GM12874 (cell line): ENCODE results near the gene JCHAIN.

Source experiments
- TF ChIP-seq, protein P1 (sequence below): IDR thresholded peaks from 2 replicates; pipeline ENCODE4 v1.5.1; 2011; ENCODE audit warnings: low read depth, mild to moderate bottlenecking, control low read depth, low read length, moderate library complexity; ENCODE audit not compliant: insufficient read depth

The JCHAIN gene

DNA sequence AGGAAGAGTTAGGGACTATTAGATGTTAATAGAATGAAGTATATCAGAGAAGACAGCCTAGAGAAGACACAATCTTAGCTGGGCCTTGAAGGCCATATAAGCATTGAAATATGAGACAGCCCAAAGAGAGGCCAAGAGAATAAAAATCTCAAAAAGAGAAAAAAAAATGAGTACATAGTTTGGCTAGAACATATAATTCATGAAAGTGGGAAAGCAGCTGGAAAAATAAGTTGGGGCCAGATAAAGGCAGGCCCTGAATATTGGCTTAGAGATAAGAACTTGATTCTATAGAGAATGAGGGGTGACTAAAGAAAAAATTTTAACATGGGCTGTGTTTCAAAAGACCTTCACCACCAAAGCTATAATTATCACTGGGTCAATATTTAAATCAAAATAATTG lies 14.6 kb upstream of the JCHAIN start:
- TF ChIP-seq, protein P1, sequence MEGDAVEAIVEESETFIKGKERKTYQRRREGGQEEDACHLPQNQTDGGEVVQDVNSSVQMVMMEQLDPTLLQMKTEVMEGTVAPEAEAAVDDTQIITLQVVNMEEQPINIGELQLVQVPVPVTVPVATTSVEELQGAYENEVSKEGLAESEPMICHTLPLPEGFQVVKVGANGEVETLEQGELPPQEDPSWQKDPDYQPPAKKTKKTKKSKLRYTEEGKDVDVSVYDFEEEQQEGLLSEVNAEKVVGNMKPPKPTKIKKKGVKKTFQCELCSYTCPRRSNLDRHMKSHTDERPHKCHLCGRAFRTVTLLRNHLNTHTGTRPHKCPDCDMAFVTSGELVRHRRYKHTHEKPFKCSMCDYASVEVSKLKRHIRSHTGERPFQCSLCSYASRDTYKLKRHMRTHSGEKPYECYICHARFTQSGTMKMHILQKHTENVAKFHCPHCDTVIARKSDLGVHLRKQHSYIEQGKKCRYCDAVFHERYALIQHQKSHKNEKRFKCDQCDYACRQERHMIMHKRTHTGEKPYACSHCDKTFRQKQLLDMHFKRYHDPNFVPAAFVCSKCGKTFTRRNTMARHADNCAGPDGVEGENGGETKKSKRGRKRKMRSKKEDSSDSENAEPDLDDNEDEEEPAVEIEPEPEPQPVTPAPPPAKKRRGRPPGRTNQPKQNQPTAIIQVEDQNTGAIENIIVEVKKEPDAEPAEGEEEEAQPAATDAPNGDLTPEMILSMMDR, result no peak

DNA sequence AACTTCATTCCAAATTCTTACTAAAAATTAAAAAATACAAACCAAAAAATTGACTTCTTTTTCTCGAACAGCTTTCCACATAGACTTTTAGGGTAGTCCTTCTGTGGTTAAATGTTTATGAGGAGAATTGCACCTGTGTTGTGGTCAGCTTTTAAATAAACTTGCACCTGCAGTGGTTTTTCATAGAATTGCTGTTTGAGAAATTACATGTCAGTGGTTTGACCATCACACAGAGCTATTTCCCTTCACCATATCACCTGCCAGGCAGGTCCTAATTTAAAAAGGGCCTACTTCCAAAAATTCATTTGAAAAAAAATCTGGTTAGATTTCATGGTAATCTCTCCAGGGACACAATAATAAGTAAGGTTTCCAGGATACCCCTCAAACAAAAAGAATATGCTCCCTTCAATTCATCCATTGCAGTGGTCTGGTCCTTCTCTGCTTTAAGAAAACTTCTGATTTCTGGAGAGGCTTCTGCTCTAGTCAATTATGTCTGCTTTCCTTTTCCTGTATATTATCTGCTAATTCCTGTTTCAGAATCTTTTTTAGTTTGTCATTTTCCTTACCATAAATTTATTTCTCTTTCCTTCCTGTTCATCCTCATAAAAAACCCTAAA lies 12.2 kb upstream of the JCHAIN start:
- TF ChIP-seq, protein P1, result no peak

- TF ChIP-seq, protein P1, result no peak
Observed at GRCh38 chr4:70676554-70677090, 10.3 kb upstream of the JCHAIN start.

DNA sequence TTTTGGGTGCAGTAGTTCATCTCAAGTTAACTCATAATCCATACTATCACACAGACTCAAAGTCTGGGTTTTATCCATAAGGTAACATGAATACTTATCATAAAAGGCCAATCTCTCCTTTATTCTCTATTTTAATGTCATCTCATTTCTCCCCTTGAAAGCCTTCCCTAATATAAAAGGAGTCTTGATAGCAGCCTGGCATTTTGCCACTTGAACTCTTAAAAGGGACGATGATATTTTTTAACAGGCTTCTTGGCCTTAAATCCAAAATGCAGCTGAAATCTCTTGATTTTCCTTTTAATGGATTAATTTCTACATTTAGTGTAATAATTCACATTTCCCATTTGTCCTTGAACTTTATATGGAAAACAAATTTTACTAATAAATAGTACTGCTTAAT lies 8.4 kb upstream of the JCHAIN start:
- TF ChIP-seq, protein P1, result no peak

DNA sequence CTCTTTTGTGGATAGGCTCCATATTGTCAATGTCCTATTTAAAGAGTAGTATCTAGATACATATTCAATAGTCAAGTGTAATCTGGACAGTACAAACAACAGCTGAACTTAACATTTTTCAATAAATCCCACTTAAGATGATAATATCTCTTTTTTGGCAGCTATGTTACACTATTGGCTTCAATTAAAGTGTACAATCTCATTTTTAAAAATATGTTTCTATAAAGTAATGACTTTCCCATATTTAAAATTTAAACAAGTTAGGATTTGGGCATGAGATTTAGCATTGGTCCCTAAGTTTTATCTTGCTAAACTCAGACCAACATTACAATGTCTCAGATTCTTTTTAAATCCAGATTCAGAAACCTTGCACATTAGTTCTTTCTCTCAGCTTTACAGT lies 7.9 kb upstream of the JCHAIN start:
- TF ChIP-seq, protein P1, result no peak

DNA sequence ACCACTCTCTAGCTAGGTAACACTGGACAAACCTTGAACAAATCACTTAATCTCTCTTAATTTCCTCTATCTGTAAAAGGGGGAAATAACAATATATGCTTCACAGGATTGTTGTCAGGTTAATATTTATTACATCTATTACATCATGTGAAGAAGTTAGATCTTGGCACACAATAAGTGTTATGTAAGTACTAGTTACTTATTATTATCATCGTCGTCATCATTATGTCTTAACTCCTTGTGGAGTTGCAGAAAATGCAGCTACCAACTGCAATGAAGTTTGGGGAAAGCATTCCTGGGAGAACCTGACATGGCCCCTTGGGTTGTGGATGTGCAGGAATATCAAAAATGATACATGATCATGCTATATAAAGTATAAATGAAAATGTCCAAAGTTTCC lies 4.8 kb upstream of the JCHAIN start:
- TF ChIP-seq, protein P1, result no peak

DNA sequence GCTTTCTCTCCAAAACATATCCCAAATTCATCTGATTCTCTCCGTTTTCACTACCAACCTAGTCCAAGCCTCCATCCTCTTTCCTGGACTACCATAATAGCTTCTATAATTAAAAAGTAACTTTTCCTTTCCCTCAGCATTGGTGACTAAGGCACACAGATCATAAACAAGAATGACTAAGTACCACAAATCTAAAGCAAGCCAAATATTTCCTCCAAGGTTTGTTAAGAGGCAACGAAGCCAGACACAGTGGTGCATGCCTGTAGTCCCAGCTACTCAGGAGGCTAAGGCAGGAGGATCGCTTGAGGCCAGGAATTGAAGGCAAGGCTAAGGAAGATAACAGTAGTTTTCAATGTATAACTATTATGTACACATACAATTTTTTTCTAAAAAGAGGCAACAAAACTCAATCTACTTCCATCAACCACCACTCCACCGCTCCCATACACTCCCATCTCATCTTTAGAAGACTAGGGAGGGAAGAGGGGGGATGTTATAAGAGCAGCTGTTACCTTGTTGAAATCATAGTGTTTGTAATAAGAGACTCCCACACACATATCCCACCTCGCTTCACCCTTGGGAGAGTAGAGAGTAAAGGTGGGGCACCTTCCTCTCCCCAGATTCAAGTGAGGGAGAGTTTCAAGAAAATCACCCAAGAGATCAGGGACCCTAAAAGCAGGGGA lies 4.2 kb upstream of the JCHAIN start:
- TF ChIP-seq, protein P1, result no peak
